HepG2 (cell line): Measurements from ENCODE around the gene SBK2. TPM values are rescaled to one million over a fixed set of nuclear protein-coding genes. Genes with fewer than 3 reads are reported as not detected.

Source experiments
- ATAC-seq: fragments of 200-7000 bp; cut with Tn5 transposase; 3 replicates; pipeline ENCODE4 v1.9.1; 2020; ENCODE audit warnings: mild to moderate bottlenecking, moderate library complexity
- BruUV-seq: library from RNA; stranded (reverse); fragments of 400-500 nt; replicated peaks from 2 replicates; lab custom pipeline; 2021; lab: Mats Ljungman, UMichigan
- CTCF ChIA-PET: fragments of 300-600 bp; formaldehyde crosslinking; extraction: SDS; loops from one replicate; lab custom pipeline; 2021; ENCODE audit warnings: low total read pairs, inconsistent platforms, low intra/inter-chr PET ratio; lab: Yijun Ruan, JAX
- POLR2A ChIA-PET: fragments of 350-600 bp; sonication (Branson Sonifier 250); formaldehyde crosslinking; loops from one replicate; lab custom pipeline; 2020; ENCODE audit warnings: antibody characterized with exemption, inconsistent platforms; lab: Yijun Ruan, JAX
- DNase-seq: peaks from one replicate; pipeline ENCODE4 v3.0.0-alpha.2; 2015; ENCODE audit warnings: low spot score
- FAIRE-seq: peaks from 3 replicates; lab custom pipeline; 2011; peaks lifted over from hg19 to GRCh38; lab: Jason Lieb, UNC
- H2AFZ ChIP-seq: one replicate; pipeline ENCODE4 v1.6.1; 2011; ENCODE audit warnings: low read length, inconsistent platforms
- H3K27ac ChIP-seq: fragments of 300-600 bp; 3 replicates; pipeline ENCODE4 v1.8.0; 2011; ENCODE audit warnings: mixed run types, mild to moderate bottlenecking, mixed read lengths, low read length, inconsistent platforms; ENCODE audit not compliant: insufficient read depth; ENCODE audit errors: extremely low read length
- H3K27me3 ChIP-seq, 2 experiments: fragments of 200-600 bp in 1 of 2; 2 replicates in 1 of 2; 3 replicates in 1 of 2; pipeline versions ENCODE4 v1.6.0 to v1.8.0; 2011; ENCODE audit warnings: low read length in 2 of 2, mild to moderate bottlenecking in 2 of 2, moderate library complexity in 2 of 2, inconsistent platforms in 1 of 2; ENCODE audit not compliant: insufficient read depth in 2 of 2, control insufficient read depth in 1 of 2
- H3K36me3 ChIP-seq, 2 experiments: fragments of 200-600 bp in 1 of 2; replicated peaks in 1 of 2; 2 replicates in 1 of 2; 3 replicates in 1 of 2; pipeline versions ENCODE4 v1.5.1 to v1.8.0; 2011; ENCODE audit warnings: low read length in 2 of 2, inconsistent platforms in 1 of 2; ENCODE audit not compliant: insufficient read depth in 2 of 2, control insufficient read depth in 1 of 2
- H3K4me1 ChIP-seq: 2 replicates; pipeline ENCODE4 v1.5.1; 2012; ENCODE audit warnings: low read length, inconsistent platforms; ENCODE audit not compliant: insufficient read depth
- H3K4me2 ChIP-seq: 2 replicates; pipeline ENCODE4 v1.6.0; 2011; ENCODE audit warnings: low read depth, low read length, inconsistent platforms
- H3K4me3 ChIP-seq, 3 experiments: fragments of 200-600 bp in 1 of 3; sonication (generic), shearing (Covaris generic) in 1 of 3; replicated peaks in 1 of 3; 2 replicates each; pipeline ENCODE4 v1.5.1; 2011 to 2016; ENCODE audit warnings: low read length in 3 of 3, inconsistent platforms in 2 of 3, low read depth in 2 of 3, mild to moderate bottlenecking in 2 of 3, control low read depth in 1 of 3, mixed read lengths in 1 of 3; ENCODE audit not compliant: insufficient read depth in 1 of 3
- H3K79me2 ChIP-seq: one replicate; pipeline ENCODE4 v1.6.1; 2011; ENCODE audit warnings: low read length, inconsistent platforms; ENCODE audit not compliant: insufficient read depth
- H3K9ac ChIP-seq: 2 replicates; pipeline ENCODE4 v1.6.0; 2011; ENCODE audit warnings: mild to moderate bottlenecking, low read depth, low read length, inconsistent platforms; ENCODE audit not compliant: insufficient read depth
- H3K9me3 ChIP-seq: 2 replicates; pipeline ENCODE4 v1.5.1; 2012; ENCODE audit warnings: mild to moderate bottlenecking, low read length
- H4K20me1 ChIP-seq: 2 replicates; pipeline ENCODE4 v1.6.0; 2011; ENCODE audit warnings: inconsistent platforms, mild to moderate bottlenecking, low read length, moderate library complexity; ENCODE audit not compliant: insufficient read depth
- EZH2 ChIP-seq: conservative IDR thresholded peaks from 2 replicates; pipeline ENCODE4 v1.6.1; 2012; ENCODE audit warnings: mild to moderate bottlenecking, low read depth, low read length, moderate library complexity
- ZFX ChIP-seq: sonication (generic); formaldehyde crosslinking; IDR thresholded peaks from 2 replicates; pipeline ENCODE4 v1.4.0; 2020; ENCODE audit warnings: mild to moderate bottlenecking, low read depth, missing genetic modification reagents, moderate library complexity
- ZHX2 ChIP-seq, 2 experiments: sonication (generic) in 1 of 2; formaldehyde crosslinking in 1 of 2; IDR thresholded peaks; 2 replicates each; pipeline versions ENCODE4 v1.6.1 to v1.9.0; 2014 to 2022; ENCODE audit warnings: antibody characterized with exemption in 1 of 2, borderline replicate concordance in 1 of 2, inconsistent platforms in 1 of 2, low read depth in 1 of 2, missing genetic modification reagents in 1 of 2
- ZKSCAN8 ChIP-seq: IDR thresholded peaks from 2 replicates; pipeline ENCODE4 v1.6.1; 2016; ENCODE audit warnings: borderline replicate concordance, missing genetic modification reagents, missing compliant biosample characterization
- ZNF335 ChIP-seq: sonication (generic); formaldehyde crosslinking; IDR thresholded peaks from 2 replicates; pipeline ENCODE4 v1.4.0; 2020; ENCODE audit warnings: missing genetic modification reagents
- WGBS: methylation state at CpG from one replicate; pipeline ENCODE4 v1.1.6; 2017; ENCODE audit warnings: low lambda C conversion rate; 5-methylcytosine and 5-hydroxymethylcytosine counted together
- in situ Hi-C: cut with HindIII; loops from 2 replicates; pipeline ENCODE4 v1.10.0; 2017; ENCODE audit warnings: low pct_unique_long_range_greater_than_20kb; ENCODE audit not compliant: extremely low pct_ligation_motif_present
- intact Hi-C: fragments of 100-400 bp; cut with micrococcal nuclease; formaldehyde crosslinking; loops from one replicate; pipeline ENCODE4 v1.10.0; 2022; ENCODE audit not compliant: unreplicated experiment
- polyA plus RNA-seq, 8 experiments: library from polyadenylated mRNA; depleted of rRNA in 3 of 8; stranded (reverse) in 7 of 8; unstranded in 1 of 8; fragments of >200 nt; fragmentation: Illumina TruSeq in 4 of 8; extraction: Trizol in 4 of 8; gene quantifications; 2 replicates each; pipeline versions ENCODE4 v1.2.1 to v1.2.3, GENCODE V29; 2011 to 2016; ENCODE audit warnings: low read depth in 4 of 8, missing spikeins in 1 of 8, mixed read lengths in 1 of 8; ENCODE audit not compliant: insufficient read depth in 1 of 8
- total RNA-seq, 5 experiments: library from RNA; depleted of rRNA; stranded (reverse); fragments of >200 nt; fragmentation: Illumina TruSeq; extraction: Trizol; gene quantifications; 2 replicates each; pipeline ENCODE4 v1.2.3, GENCODE V29; 2016; ENCODE audit warnings: low read depth in 1 of 5

Gene SBK2
- total and polyA plus RNA-seq, 2 of the 13 experiments (the other 11 are each of a cell fraction or from before 2014, with no cell fraction given) = 0.24 TPM; not detected in 1

GRCh38 chr19:55491546-55492360 lies 45.2 kb downstream of the SBK2 start:
- in situ Hi-C loops = no loop called here
- TF ChIP-seq ZNF335 (no peak), EZH2 (0 out of 2 replicates have a peak, but pooled peaks have one; percentile 65)

GRCh38 chr19:55490478-55491432 lies 46.2 kb downstream of the SBK2 start:
- in situ Hi-C loops (no loop called here), intact Hi-C loops (no loop called here)
- Histone ChIP-seq H3K27me3 (peaks cover 16 to 58% of the 10 kb centered on the region in 2 experiments), H2AFZ (no peak overlapping the region), H3K79me2 (no peaks in the 10 kb centered on the region), H3K27ac (no peak overlapping the region), H3K4me2 (no peak overlapping the region), H3K9me3 (no peaks in the 10 kb centered on the region), H3K4me1 (peaks cover 29% of the 10 kb centered on the region), H4K20me1 (no peaks in the 10 kb centered on the region), H3K36me3 (no peaks in the 10 kb centered on the region), H3K9ac (no peak overlapping the region), H3K4me3 (no peak overlapping the region)
- TF ChIP-seq ZHX2 (IDR thresholded peaks at IDR 0.05; ENCODE audit: low read depth) = no peak
- no peak for TF ChIP-seq ZHX2 (CRISPR knock-in tag; IDR thresholded peaks at IDR 0.05; ENCODE audit: borderline replicate concordance)
- TF ChIP-seq ZKSCAN8 (CRISPR knock-in tag) = no peak
- TF ChIP-seq ZFX (CRISPR knock-in tag) = no peak
- ChIA-PET POLR2A (no interaction called here), CTCF (no interaction called here)
- ATAC-seq = no peak
- FAIRE-seq = no peak
- no peak for DNase-seq
- no TSS peak for BruUV-seq
- 53% methylated on average over 17 of the region's 52 CpGs for WGBS

More at GRCh38 chr19:55491546-55492360, 45.2 kb downstream of the SBK2 start:
- no TSS peak for BruUV-seq
- FAIRE-seq (no peak), ATAC-seq (no peak; the same call in 2 of the 3 replicates), DNase-seq (no peak)
- Histone ChIP-seq H3K9me3 (no peaks in the 10 kb centered on the region), H3K36me3 (no peaks in the 10 kb centered on the region), H3K4me3 (no peak overlapping the region), H2AFZ (no peak overlapping the region), H3K79me2 (no peaks in the 10 kb centered on the region), H3K9ac (no peak overlapping the region), H3K4me1 (peaks cover 19% of the 10 kb centered on the region), H3K27me3 (peaks cover 16 to 65% of the 10 kb centered on the region in 2 experiments), H3K4me2 (no peak overlapping the region), H4K20me1 (no peaks in the 10 kb centered on the region), H3K27ac (no peak overlapping the region)
- CTCF ChIA-PET = no interaction called here
- POLR2A ChIA-PET = no interaction called here
- intact Hi-C loops = no loop called here
- WGBS = 23% methylated on average over 16 of the region's 24 CpGs
